GM18861 (cell line): Measurements from ENCODE around the gene AREG.

Experiments used
- ATAC-seq: cut with Tn5 transposase; IDR thresholded peaks from one replicate; pipeline ENCODE4 v1.9.1; 2021; ENCODE audit not compliant: unreplicated experiment

Gene AREG

GRCh38 chr4:74456849-74457395 is 12.0 kb downstream of the AREG start:
- ATAC-seq: no peak

DNA sequence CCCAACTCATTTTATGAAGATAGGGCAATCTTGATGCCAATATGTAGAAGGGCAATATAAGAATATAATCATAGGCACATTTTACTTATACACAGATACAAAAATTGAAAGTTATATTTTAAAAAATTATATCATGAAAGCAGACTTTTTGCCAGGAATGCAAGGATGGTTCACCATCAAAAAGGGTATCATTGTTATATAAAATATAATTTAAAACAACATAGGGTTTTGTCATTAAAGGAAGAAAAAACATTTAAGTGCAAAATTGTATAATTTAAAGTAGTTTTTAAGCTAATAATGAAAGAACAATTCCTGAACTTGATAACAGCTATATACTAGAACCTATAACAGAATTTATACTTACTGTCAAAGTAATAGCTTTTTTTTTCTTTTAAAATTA is 15.9 kb downstream of the AREG start:
- ATAC-seq: no peak

- ATAC-seq: no peak
These were observed 18.2 kb downstream of the AREG start for GRCh38 chr4:74463123-74463522.

GRCh38 chr4:74464291-74464690 is 19.4 kb downstream of the AREG start:
- no peak for ATAC-seq

DNA sequence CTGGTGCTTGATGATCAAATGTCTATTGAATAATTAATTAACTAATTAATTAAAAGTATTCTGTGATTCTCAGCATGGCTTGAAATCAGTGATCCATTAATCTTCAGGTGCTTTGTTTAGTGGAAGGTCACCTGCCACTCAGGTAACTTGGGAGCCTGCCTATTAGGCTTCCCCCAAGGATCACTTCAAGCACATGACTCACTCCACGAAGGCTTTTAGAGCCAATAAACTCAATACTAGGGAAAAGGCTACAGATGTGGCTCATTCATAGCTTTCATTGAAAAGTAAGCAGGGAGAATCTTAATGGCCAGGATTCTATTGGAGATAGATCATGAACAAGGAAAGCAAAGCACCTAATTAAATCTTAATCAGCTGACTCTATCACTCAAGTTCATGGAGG is 21.3 kb downstream of the AREG start:
- no peak for ATAC-seq

GRCh38 chr4:74471264-74471663 is 26.3 kb downstream of the AREG start:
- no peak for ATAC-seq

- no peak for ATAC-seq
These were observed 28.3 kb downstream of the AREG start for GRCh38 chr4:74473155-74473811.

GRCh38 chr4:74474345-74475090 is 29.6 kb downstream of the AREG start:
- no peak for ATAC-seq

DNA sequence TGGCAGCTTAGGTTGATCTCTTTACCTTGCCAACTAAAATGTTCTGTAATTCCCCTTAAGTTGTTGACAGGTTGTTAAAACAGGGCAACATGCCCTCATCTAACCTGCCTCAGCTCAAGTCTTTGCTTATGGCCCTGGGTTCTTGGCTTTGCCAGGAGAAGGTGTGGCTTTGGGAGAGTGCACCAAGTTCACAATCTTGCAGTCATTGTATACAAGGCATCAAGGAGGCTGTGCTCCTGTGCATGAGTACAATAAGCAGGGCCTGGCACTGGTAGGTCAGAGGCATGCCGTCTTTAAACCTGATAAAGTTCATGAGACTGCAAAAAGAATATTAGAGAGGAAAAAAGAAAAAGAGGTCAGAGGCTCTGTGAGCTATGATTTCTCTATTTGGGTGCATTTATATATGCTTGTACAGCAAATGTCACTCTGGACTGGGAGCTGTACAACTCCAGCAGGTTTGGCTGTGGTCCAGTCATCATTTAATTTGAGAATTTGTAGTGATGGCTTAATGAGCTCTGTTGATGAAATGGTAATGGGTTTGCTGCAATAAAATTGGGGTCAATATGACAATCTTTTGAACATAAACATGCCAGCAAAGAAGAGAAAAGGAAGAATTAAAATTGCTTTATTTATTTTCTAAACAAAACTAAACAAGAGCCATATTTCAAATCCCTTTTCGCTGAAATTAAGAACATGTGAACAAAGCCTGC is 30.3 kb downstream of the AREG start:
- ATAC-seq: no peak

GRCh38 chr4:74475946-74476345 is 31.0 kb downstream of the AREG start:
- ATAC-seq: no peak

- no peak for ATAC-seq
These were observed 34.1 kb downstream of the AREG start for GRCh38 chr4:74479009-74479408.

DNA sequence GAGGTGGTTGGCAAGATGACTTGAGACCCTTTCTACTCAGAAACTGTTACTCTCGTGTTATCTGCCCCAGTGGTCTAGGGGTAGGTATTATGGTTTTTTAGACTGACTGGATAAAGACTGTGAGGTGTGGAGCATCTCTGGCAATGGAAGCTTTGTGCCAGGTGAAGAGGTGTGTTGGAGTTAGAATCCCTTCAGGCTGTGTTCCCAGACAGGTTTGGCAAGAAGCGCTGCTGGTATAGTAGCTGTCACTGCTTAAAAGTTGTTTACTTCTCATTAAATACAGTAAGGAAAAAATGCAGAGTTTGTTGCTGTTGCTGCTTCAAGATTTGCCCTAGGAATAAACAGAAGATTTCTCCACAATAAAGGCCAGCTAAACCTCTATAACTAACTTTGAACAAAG is 35.3 kb downstream of the AREG start:
- no peak for ATAC-seq

- ATAC-seq: no peak
These were observed 37.1 kb downstream of the AREG start for GRCh38 chr4:74481891-74482609.

- no peak for ATAC-seq
These were observed 38.4 kb downstream of the AREG start for GRCh38 chr4:74483226-74483911.

- ATAC-seq: no peak
These were observed 42.0 kb downstream of the AREG start for GRCh38 chr4:74486905-74487304.

GRCh38 chr4:74487771-74488170 is 42.8 kb downstream of the AREG start:
- no peak for ATAC-seq

GRCh38 chr4:74490736-74491135 is 45.8 kb downstream of the AREG start:
- no peak for ATAC-seq

DNA sequence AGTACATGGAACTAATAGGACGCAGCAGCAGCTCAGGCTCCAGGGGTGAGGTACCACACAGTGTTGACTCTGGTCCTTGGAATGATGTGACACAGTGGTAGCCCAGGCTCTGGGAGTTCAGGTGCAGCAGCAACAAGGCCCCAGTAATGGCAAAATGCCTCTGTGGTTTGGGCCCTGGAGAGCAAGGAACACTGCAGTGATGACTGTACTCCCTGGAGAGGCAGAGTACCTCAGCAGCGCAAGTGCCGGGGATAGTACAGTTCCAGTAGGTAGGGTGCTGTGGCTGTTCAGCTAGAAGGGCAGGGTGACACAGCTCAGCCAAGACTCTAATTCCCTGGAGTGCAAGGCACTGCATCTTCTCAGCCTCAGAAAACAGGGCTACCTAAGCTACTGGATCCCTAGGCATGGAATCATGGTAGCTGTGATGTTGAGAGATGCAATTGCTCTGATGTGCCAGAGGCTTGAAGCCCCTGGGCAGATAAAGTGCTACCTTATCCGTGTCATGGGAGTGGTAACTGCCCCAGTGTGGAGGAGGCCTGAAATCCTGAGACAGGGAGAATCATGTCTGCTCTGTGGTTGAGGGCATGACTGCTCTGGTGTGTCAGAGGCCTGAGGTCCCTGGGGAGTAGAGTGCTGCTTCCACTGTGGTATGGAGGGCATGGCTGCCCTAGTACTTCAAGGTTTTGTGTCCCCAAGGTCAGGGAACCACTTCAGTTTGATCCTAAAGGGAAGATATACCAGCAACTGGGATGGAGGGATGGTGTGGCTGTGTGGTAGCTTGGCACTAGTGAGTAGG is 55.2 kb downstream of the AREG start:
- peak; percentile 97 for ATAC-seq

GRCh38 chr4:74501579-74501978 is 56.6 kb downstream of the AREG start:
- ATAC-seq: no peak

- ATAC-seq: no peak
These were observed 58.6 kb downstream of the AREG start for GRCh38 chr4:74503580-74503979.
